Stomach (tissue), 9 donors: ENCODE data around the gene ULK4. TPM values are rescaled to one million over a fixed set of nuclear protein-coding genes. Genes with fewer than 3 reads are reported as not detected.

ENCODE experiments used
- DNase-seq, 2 donors: peaks; one replicate each; pipeline versions ENCODE4 v3.0.0 to v3.0.0-alpha.2; 2013 to 2019
- H3K27ac ChIP-seq, 5 donors: fragments of 200-600 bp in 4 of 5; sonication (generic) in 4 of 5; one replicate each; pipeline ENCODE4 v1.5.1; 2013 to 2019; ENCODE audit warnings: mild to moderate bottlenecking in 1 of 5, moderate library complexity in 1 of 5
- H3K27me3 ChIP-seq, 3 donors: fragments of 200-600 bp; sonication (generic); one replicate each; pipeline ENCODE4 v1.5.1; 2017 to 2019; ENCODE audit warnings: mixed run types in 1 of 3
- H3K36me3 ChIP-seq, 4 donors: fragments of 200-600 bp; sonication (generic); 1 replicate in 3 of 4; 2 replicates in 1 of 4; pipeline ENCODE4 v1.5.1; 2016 to 2019
- H3K4me1 ChIP-seq, 4 donors: fragments of 200-600 bp; sonication (generic); one replicate each; pipeline ENCODE4 v1.5.1; 2016 to 2019
- H3K4me3 ChIP-seq, 4 donors: fragments of 200-600 bp; sonication (generic) in 3 of 4; one replicate each; pipeline ENCODE4 v1.5.1; 2016 to 2019; ENCODE audit warnings: mild to moderate bottlenecking in 1 of 4
- H3K9me3 ChIP-seq, 4 donors: fragments of 200-600 bp; sonication (generic); one replicate each; pipeline ENCODE4 v1.5.1; 2016 to 2019
- EP300 ChIP-seq: sonication (generic); formaldehyde crosslinking; IDR thresholded peaks from one replicate; pipeline ENCODE4 v1.6.1; 2017; ENCODE audit warnings: antibody characterized with exemption
- POLR2A ChIP-seq, 4 donors: fragments of 450-650 bp; IDR thresholded peaks; one replicate each; pipeline ENCODE4 v1.6.1; 2016; ENCODE audit warnings: antibody characterized with exemption in 4 of 4, control low read depth in 2 of 4, mild to moderate bottlenecking in 1 of 4, moderate library complexity in 1 of 4
- POLR2AphosphoS5 ChIP-seq, 3 donors: sonication (generic); formaldehyde crosslinking; IDR thresholded peaks; one replicate each; pipeline ENCODE4 v1.6.1; 2016; ENCODE audit warnings: antibody characterized with exemption in 3 of 3
- WGBS, 5 donors: extraction: QIAGEN DNeasy Blood & Tissue Kit in 3 of 5; methylation state at CpG; one replicate each; pipeline versions ENCODE4 v1.1.5 to v1.1.7; 2013 to 2018; 5-methylcytosine and 5-hydroxymethylcytosine counted together
- intact Hi-C: fragments of 100-400 bp; cut with DNase I; formaldehyde crosslinking; loops from one replicate; pipeline ENCODE4 v1.15.1; 2023; ENCODE audit warnings: low total_unique reads
- polyA plus RNA-seq, 3 donors: library from polyadenylated mRNA; stranded (reverse); fragments of 200-250 nt; gene quantifications; one replicate each; pipeline ENCODE4 v1.2.3, GENCODE V29; 2013
- total RNA-seq, 5 donors: library from RNA; depleted of rRNA; stranded (reverse); fragments of >200 nt; gene quantifications; one replicate each; pipeline versions ENCODE4 v1.1.0 to v1.2.3, GENCODE V29; 2014 to 2016
- TF ChIP-seq, protein P1 (sequence below), 7 experiments: fragments of 450-650 bp in 4 of 7; fragments of 200-600 bp in 3 of 7; sonication (generic) in 3 of 7; IDR thresholded peaks; one replicate each; pipeline ENCODE4 v1.5.1; 2016 to 2019; ENCODE audit warnings: antibody characterized with exemption in 7 of 7, control low read depth in 2 of 7, mild to moderate bottlenecking in 1 of 7
- donor health status: healthy with polysubstance abuse.
- donor health status: Bipolar disorder and iron deficiency.
- donor health status: healthy.

ULK4 gene
- total and polyA plus RNA-seq, 8 donors: 1.6 to 150 (median 7.4) TPM

DNA sequence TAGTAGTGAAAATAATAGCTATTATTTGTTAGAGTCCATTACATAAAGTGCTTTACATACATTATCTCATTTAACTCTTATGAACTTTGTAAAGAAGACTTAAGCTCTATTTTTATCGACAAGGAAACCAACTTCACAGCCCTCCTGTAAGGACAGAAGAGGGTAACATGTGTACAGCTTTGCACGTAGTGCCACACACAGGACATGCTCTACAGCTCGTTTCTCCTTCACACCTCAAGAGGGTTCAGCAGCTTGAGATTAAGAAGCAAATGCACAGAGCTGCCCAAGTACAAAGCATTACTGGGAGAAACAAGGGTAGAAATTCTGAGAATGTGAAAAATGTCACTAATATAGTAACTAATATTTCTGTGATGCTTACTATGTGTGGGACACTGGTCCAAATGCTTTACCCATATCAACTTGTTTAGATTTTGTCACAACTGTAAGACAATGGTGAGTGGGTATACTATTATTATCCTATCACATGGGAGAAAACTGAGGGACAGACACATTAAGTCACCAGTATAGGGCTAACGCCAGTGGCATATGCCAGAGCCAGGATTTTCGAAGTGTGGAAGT is 434.8 kb downstream of the ULK4 start:
- Histone ChIP-seq H3K4me1 (no peaks in the 10 kb centered on the region), H3K4me3 (no peak overlapping the region), H3K9me3 (no peaks in the 10 kb centered on the region), H3K27me3 (no peaks in the 10 kb centered on the region), H3K36me3 (no peaks in the 10 kb centered on the region), H3K27ac (no peak overlapping the region)
- TF ChIP-seq, protein P1, sequence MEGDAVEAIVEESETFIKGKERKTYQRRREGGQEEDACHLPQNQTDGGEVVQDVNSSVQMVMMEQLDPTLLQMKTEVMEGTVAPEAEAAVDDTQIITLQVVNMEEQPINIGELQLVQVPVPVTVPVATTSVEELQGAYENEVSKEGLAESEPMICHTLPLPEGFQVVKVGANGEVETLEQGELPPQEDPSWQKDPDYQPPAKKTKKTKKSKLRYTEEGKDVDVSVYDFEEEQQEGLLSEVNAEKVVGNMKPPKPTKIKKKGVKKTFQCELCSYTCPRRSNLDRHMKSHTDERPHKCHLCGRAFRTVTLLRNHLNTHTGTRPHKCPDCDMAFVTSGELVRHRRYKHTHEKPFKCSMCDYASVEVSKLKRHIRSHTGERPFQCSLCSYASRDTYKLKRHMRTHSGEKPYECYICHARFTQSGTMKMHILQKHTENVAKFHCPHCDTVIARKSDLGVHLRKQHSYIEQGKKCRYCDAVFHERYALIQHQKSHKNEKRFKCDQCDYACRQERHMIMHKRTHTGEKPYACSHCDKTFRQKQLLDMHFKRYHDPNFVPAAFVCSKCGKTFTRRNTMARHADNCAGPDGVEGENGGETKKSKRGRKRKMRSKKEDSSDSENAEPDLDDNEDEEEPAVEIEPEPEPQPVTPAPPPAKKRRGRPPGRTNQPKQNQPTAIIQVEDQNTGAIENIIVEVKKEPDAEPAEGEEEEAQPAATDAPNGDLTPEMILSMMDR (IDR thresholded peaks at IDR 0.05): no peak
- TF ChIP-seq EP300: no peak
- no peak for TF ChIP-seq POLR2AphosphoS5 (IDR thresholded peaks at IDR 0.05)
- TF ChIP-seq POLR2A (IDR thresholded peaks at IDR 0.05): no peak
- DNase-seq: no peak
- intact Hi-C loops: no loop called here
- 86 to 92% (median 89%) methylated on average over 5 of the region's 5 CpGs for WGBS, 5 donors

DNA sequence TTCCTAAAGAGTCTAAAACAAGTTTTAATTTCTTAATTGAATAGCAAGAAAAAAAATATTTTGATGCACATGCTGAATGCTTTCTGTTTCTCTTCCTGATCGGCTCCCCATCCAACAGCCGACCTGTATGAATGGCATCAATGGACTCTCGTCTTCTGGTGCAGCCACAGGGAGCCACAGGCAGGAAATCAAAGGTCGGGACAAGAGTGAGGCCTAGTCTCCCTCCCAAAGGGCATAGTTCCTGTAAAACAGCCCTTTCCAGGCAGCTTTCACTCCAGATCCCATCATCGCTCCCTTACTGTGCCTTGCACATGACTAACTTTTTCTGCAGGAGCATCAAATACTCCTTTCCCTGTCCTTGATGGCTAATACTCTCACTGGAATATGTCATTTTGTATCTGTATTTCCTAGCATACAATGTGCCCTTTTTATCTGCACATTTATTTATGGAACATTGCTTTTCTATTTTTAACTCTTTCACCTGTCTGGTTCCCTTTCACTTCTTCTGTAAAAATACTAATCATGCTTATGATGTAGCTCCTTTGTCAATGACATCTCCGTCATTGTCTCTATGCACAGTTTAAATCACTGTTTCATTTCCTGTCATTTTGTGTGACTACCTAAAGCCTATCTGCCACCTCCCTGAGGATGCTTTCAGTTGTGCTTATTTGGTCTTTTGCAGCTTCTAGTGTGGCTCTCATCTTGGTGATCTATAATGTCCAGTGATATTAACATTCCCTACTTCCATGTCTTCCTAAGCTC is 436.4 kb downstream of the ULK4 start:
- H3K27ac ChIP-seq: no peak overlapping the region
- TF ChIP-seq POLR2A (IDR thresholded peaks at IDR 0.05) (no peak), EP300 (no peak), POLR2AphosphoS5 (IDR thresholded peaks at IDR 0.05) (no peak)
- TF ChIP-seq, protein P1 (IDR thresholded peaks at IDR 0.05): no peak
- DNase-seq: no peak
- H3K36me3 ChIP-seq: no peaks in the 10 kb centered on the region
- no peaks in the 10 kb centered on the region for H3K4me1 ChIP-seq
- no peaks in the 10 kb centered on the region for H3K27me3 ChIP-seq
- intact Hi-C loops: no loop called here
- WGBS, 5 donors: 78 to 86% (median 79%) methylated on average over 6 of the region's 6 CpGs
- H3K4me3 ChIP-seq: no peak overlapping the region
- no peaks in the 10 kb centered on the region for H3K9me3 ChIP-seq

DNA sequence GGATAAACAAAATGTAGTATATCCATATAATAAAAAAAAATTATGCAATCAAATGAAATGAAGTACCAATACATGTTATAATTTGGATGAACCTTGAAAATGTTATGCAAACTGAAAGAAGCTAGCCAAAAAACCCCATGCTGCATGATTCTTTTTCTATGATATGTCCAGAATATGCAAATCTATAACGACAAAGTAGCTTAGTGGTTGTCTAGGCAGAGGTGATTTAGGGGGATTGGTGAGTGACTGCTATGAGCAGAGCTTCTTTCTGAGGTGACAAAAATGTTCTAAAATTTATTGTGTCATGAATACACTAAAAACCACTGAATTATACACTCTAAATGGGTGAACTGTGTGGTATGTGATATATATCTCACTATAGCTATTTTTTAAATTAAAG is 438.0 kb downstream of the ULK4 start:
- intact Hi-C loops: no loop called here
- Histone ChIP-seq H3K9me3 (no peaks in the 10 kb centered on the region), H3K27ac (no peak overlapping the region), H3K27me3 (no peaks in the 10 kb centered on the region), H3K36me3 (no peaks in the 10 kb centered on the region), H3K4me3 (no peak overlapping the region), H3K4me1 (no peaks in the 10 kb centered on the region)
- TF ChIP-seq POLR2A (IDR thresholded peaks at IDR 0.05): no peak
- TF ChIP-seq POLR2AphosphoS5 (IDR thresholded peaks at IDR 0.05): no peak
- TF ChIP-seq, protein P1 (IDR thresholded peaks at IDR 0.05): no peak
- TF ChIP-seq EP300: no peak
- no peak for DNase-seq
- WGBS, 5 donors: 65 to 97% (median 93%) methylated on average over 1 of the region's 1 CpG

DNA sequence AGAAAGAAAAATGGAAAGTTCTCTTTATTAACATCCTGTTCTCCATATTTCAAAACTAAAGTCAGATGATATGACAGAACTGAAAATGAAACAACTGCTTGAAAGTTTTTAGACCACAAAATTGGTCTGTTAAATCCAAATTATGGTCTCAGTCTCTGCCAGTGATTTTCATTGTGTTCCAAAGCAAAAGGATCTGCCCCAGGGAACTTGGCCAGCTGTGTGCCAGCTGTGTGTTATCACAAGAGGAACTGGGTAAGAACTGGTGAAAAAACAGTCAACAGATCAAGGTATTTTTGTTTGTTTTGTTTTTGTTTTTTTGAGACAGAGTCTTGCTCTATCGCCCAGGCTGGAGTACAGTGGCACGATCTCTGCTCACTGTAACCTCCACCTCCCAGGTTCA is 439.3 kb downstream of the ULK4 start:
- no peaks in the 10 kb centered on the region for H3K9me3 ChIP-seq
- H3K27ac ChIP-seq: no peak overlapping the region
- TF ChIP-seq POLR2AphosphoS5 (IDR thresholded peaks at IDR 0.05) (no peak), POLR2A (IDR thresholded peaks at IDR 0.05) (no peak), EP300 (no peak)
- TF ChIP-seq, protein P1 (IDR thresholded peaks at IDR 0.05): no peak
- intact Hi-C loops: no loop called here
- H3K27me3 ChIP-seq: no peaks in the 10 kb centered on the region
- no peak overlapping the region for H3K4me3 ChIP-seq
- no peaks in the 10 kb centered on the region for H3K36me3 ChIP-seq
- H3K4me1 ChIP-seq: no peaks in the 10 kb centered on the region
- DNase-seq: no peak
- WGBS, 5 donors: 85 to 92% (median 88%) methylated on average over 2 of the region's 2 CpGs
